Activated CD4-positive, CD25-positive, alpha-beta regulatory T cell treated with anti-CD3 and anti-CD28 coated beads, Interleukin-2, amount 50 U/mL, for 72 hours (primary cell): ENCODE measurements around the gene BRD3OS.

Experiments
- DNase-seq: peaks from one replicate; pipeline ENCODE4 v3.0.0; 2021

Gene BRD3OS

DNA sequence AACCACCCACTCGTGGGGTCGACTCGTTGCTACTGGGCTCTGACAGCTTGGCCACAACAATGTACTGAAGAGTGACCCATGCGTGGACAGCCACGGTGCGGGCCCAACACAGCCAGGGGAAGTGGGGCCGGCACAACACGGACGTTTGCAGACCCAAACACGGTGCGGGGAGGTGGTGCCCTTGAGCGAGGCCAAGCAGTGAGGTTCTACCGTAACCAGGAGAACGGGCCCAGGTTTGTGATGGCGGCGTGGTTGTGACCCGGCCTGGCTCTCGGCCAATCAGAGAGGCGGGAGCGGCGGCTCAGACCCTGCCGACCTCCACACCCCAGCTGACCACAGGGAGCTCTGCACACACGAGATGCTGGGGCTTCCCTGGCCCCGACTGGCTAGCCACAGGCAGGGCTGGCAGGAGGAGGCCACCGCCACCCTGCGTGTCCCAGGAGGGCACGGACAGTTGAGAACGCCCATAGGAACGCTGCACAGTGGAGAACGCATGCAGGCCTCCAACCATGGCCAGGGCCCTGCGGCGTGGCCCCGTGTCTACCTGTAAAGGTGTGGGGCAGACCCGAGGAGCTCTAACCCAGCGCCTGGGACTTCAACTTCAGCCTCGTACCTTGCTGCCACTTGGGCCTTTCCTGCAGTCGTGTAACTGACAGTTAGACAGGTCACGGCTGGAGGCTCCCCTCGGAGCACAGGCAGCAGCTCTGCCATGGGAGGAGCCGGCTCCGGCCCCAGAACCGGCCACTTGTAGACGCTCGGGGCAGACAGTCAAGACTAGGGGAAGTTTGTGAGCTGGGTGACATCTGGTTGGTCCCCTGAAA, 28.9 kb downstream of the BRD3OS start:
- DNase-seq: no peak

DNA sequence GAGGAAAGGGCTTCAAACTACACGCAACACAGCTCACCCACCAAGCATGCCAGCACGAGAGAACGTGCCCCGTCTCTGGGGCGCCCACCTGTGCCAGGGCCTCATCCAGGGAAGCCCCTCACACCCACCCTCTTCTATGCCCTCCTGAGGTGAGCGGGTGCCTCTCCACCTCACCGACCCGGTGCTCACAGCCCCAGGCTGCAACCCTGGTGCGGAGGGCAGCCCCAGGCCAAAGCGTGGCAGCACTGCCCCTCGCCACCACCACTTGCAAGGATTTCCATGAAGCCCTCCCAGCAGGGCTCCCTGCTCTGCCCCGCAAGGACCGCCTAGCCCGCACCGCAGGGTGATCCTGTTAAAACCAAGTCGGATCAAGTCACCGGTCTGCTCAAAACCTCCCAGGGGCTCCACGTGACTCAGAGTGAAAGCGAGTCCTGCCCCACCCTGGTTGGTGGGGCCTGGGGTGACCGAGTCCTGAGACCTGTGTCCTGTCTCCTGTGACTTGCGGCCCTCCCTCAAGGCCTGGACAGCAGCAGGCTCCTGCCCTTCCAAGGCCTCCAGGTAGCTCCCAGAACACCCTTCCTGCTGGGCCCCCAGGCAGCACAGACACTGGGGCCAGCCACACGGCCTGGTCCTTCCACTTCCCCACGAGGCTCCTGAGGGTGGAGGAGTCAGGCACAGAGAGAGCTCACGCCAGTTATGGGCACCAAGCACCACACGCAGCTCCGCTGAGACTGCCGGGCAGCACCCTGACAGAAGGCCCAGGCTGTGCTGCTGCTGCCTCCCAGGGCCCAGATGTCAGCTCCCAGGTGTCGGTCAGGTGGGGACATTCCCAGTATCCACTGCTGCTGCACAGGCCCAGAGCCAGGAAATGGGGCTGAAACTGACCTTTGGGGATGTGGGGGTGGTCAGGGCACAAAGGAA, 29.9 kb downstream of the BRD3OS start:
- DNase-seq: peak; percentile 24

DNA sequence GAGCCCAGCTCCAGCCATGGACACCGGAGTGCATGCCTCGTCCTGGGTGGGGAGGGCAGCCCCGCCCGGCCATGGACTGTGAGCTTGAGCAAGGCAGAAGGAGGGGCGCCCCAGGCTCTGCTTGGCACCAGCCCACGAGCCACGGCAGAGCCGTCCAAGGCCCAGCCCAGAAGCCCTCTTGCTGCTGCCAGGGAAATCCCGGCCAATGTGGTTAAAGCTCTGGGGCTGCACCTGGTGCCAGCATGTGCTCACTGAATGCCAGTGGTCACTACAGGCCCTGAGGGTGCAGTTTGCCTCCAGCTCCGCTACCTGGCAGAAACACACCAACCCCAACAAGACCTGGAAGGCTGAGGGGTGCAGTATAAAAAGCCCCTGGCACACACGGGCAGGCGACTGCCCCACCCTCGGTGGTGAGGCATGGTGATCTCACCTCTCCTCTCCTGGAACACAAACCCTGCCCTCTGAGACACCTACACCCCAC, 30.7 kb downstream of the BRD3OS start:
- peak; percentile 23 for DNase-seq

DNA sequence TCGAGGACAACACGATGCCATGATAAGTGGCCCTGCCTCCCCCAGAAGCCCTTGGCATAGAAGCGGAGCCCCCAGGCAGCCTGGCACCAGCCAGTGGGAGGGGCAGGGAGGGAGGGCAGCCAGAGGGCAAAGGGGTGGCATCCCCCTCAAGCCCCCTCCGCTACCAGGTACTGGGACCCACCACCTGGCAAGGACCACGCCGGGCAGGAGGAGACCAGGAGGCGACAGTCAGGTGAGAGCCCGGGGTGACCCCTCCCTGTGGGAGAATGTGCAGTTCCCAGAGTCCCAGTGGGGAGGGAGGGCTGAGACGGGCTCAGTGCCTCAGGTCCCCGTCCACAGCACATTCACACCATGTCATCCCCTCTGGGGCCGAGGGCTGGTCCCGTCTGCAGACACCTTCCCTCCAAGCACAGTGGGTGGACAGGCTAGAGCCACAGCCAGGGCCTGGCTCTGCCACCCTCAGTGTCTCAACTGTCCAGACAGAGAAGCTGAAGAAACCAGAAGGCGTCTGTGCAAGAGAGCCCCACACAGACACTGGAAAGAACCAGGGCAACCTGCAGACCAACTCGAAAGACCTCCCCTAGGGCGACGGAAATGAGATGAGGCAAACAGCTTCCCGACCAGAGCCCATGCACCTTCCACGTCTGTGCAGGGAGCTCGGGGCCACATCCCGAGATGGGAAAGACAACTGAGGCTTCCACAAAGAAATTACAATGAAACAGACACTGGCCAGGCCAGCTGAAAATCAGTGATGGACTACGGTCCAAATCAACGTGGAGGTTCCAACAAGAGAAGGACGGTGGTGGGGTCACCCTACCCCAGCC, 31.4 kb downstream of the BRD3OS start:
- DNase-seq: peak; percentile 19

DNA sequence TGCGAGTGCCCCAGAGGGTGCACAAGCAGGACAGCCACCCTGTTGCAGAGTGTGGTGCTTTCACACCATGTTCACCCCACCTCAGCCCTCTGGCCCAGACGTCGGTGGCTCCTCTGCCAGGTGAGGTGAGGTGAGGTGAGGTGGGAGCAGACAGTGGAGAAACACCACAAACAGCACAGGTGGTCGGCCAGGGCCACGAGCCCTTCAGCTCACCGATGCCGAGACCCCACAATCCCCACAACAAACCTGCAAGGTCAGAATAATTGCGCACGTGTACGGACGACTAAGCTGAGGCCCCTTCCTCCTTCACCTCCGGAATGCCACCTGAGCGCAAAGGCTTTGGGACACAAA, 32.0 kb downstream of the BRD3OS start:
- peak; percentile 27 for DNase-seq

DNA sequence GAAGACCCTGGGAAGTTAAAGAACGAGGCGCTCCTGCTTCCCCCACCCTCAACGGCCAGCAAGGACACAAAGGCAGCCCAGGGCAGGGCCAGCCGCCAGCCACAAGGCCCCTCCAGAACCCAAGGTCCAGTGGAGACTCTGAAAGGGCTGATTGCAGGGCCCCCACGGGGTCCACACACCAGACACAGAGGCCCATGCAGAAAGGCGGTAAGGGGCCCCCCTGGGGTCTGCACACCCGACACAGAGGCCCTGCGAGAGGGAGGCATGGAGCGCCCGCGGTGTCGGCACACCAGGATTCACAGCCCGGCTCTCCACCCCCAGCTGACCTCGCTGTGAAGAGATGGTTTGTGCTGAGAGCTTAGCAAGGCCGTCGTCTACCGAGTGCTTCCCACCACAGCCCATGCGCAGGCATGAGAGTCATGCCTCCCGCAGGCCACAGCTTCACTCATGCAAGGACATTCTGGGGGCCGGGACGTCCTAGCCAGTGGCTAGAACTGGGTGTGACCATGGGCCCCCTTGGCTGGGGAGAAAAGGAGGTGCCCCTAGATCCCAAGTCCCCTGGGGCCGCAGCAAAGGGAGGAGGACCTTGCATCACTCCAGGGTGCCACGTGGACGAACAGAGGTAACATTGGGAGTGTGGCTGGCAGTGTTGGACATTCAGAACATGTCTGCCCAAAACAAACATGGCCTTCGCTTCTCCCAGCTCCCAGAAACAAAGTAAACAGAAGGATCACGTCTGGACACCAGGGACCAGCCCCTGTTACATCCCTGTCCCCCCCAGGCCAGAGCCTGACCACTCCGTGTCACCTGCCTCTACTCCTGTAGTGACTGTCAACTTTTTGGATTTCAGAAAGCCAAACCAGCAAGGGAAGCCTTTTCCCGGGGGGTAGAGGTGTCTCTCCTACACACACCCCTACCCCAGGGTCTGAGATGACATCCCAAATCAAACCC, 32.7 kb downstream of the BRD3OS start:
- peak; percentile 25 for DNase-seq

DNA sequence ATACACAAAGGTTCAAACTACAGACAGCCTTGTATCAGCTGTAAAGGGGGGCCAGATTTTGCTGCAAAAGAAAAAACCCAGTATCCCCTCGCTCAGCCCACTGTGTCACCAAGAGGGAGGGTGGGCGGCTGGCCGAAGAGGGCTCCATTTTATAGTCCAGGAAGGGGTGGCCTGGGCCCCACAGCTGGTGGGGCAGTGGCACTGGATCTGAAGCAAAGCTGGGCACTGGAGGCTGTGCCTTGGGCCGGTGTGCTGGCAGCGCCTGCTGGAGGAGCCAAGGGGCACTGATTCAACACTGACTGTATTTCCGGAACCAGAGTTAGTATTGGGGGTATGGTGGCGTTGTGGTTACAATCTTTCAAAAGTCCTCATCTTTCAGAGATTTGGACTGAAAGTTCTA, 33.4 kb downstream of the BRD3OS start:
- peak; percentile 14 for DNase-seq

DNA sequence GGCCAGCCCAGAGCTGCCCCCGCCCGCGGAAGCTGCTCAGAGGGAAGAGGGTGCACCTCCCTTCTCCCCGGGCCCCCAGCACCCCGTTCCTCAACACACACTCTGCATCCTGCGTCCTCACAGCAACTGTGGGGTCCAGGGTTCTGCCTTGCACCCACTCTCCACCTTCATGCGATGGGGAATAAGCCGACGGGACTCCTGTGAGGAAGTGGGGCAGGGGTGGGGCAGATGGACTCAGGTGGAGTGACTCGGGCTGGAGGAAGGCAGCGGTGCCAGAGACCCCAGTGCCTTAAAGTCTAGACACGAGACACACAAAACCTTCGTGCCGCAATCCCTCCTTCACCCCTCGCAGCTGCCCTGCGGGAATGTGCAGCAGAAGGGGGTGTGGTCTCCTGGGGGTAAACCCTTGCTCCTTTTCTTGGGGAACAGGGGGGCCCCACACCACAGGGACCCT, 33.9 kb downstream of the BRD3OS start:
- peak; percentile 21 for DNase-seq

DNA sequence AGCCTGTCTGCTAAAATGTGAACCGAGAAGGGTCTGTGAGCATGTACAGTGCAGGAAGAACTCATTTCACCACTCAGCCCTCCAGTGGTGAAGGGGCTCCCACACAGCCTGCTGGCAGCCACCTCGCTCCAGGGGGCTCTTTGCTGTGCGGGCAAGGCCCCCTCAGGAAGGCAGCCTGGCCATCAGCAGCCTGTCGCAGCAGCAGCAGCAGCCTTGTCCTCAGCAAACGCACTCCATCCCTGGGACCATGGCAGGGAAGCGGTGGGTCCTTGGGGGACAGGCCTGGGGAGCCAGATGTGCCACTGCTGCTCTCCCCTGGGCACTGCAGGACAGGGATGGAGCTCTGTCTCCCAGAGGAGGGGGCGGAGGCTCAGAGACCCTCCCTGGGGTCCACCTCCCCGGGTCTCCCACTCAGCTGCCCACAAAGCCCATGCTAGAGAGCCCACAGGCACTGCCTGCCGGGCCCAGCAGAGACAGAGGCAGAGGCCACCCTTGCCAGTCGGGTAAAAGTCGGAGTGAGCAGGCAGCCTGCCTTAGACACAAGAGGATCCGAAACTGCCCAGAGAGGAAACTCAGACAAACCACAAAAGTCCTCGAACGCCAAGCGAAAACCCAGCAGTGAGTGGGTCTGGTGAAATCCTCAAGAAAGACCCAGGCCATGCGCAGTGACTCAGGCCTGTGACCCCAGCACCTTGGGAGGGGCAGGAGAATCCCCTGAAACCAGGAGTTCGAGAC, 34.5 kb downstream of the BRD3OS start:
- no peak for DNase-seq

DNA sequence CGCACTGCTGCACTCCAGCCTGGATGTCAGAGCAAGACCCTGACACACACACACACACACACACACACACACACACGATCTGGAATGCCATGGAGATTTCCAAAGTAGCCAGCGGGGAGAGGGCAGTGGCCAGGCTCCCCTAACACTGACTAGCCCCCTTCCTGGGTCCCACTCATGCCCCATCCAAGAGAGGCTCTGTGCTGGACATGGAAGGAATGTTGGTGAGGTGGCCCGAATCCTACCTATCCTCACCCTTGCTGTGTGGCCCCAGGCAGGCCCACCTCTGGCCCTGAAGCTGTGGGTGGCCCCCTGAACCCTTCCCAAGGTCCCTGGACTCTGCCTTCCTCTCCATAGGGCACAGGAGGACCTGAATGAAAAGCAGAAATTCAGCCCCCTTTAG, 35.3 kb downstream of the BRD3OS start:
- no peak for DNase-seq

DNA sequence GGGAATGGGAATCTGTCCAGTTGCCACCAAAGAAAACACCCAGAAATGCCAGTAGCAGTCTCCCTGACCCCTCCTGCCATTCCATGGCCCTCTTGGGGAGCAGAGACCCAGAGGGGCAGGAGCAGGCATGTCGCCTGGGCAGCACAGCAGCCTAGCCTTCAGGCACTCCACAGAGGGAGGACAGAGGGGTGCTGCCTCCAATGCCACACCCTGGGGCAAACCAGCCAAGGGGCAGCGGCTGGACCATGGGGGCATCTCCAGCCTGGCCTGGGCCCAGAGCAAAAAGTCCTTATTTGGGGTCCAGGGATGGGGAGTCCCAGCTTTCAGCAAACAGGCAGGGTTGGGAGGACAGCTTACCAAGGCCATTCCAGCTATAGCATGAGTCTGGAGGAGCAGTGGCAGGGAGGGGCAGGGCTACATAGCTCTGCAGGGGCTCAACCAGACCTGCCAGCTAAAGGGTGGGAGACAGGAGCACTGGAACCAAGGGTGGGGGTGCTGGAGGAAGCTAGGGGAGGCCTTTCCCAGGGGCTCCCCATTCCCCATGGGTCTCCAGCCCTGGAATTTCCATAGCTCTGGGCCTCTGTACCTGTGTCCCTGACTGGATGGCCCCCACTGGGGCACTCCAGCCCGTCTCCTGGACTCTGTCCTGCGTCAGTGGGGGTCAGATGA, 35.9 kb downstream of the BRD3OS start:
- DNase-seq: no peak

DNA sequence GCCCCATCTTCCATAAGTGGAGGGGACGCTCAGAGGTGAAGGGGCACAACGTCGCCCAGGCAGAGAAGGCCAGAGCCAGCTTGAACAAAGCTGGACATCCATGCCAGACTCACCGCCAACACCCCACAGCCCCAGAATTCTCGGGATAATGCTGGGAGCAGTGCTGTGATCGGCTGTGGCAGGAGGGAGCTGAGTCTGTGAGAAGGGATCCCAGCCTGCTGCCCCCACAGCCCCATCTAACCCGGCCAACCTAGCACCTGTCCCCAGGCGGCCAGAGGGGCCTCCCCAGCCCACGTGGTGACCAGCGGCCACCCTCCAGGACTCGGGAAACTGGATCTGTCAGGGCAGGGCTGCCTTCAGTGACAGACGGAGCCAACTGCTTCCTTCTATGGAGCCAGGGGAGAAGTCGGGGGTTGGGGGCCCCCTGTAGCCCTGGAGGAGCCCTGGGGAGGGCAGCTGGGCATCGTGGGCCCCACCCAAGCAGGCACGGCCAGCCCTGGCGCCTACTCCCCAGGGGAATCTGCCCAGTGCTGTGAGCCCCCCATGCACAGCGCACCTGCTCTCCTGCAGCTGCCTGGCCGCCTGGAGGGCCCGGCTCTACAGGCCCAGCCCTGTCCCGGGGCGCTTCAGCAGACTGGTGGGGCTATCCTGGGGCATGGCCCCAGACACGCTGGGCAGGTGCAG, 36.5 kb downstream of the BRD3OS start:
- DNase-seq: no peak

DNA sequence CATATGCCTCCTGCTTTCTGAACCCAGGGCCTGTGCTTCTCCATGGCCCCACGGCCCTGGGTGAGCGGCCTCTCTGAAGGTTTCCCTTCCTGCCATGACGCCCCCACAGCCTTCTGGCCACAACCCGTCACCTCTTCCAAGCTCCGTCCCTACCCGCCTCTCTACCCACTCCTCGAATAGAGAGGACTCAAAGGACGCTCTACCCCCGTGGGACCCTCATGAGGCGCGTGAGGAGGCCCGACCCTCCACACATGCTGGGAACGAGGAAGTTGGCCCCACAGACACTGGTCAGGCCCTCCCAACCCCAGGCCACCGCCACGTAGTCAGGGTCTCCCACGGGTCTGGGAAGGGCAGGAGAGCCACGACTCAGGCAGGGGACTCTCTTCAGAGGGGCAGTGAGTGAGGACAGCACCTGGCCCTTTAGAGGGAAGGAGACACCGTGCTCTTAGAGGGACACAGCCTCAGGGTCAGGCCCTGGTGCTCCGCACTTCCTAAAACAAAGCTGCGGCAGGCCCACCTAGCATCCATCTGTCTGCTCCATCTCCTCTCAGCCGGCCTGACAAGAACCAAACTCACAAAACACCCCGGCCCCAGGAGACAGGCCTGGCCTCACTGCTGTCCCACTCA, 37.3 kb downstream of the BRD3OS start:
- no peak for DNase-seq

DNA sequence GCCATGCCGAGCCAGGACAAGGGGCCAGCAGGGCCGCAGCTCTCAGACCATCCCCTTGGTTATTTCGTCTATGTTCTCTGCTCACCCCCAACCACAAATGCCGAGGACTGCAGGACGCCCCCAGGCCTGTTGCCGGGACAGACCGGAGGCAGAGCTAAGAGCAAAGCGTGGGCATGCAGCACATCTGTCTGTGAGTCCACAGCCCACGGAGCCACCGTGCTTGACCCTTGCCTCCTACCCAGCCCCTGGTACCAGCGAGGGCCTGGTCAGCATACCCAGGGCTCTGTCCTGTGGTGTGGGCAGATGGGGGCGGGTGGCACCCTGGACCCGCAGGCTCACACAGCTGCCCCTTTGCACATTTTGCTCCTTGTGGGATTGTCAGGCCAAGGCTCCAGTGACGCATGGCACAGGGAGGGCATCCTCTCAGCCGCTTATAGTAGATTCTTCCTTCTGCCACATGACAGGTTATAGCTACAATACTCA, 37.8 kb downstream of the BRD3OS start:
- DNase-seq: no peak

DNA sequence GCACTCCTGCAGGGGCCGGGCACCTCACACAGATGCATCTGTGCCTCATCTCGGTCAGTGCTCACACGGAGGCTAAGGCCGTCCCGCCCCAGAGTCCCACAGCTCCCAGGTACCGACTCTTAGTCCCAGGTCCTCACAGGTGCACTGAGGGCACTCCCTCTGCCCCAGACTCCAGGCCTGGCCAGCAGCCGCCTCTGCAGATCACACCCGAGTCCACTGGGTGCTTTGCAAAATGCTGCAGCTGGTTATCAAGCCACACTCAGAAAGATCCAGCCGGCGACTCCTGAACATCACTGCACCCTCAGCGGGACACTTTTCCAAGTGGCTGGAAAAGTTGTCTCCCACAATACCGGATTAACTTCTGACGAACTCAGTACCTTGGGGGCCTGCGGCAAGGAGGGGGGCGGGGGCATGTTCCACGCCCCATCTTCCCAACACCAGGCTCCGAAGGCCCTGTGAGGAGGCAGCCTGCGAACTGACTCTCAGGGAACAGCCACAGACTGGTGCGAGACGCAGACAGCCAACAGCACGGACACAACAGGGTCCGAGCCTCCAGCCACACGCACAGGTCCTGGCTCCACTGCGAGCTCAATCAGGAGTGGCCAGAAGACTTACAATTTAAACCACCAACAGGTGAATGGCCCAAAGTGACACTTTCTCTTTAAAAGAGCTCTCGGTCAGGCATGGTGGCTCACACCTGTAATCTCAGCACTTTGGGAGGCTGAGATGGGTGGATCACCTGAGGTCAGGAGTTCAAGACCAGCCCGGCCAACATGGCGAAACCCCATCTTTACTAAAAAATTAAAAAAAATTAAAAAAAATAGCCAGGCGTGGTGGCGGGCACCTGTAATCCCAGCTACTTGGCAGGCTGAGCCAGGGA, 38.5 kb downstream of the BRD3OS start:
- DNase-seq: no peak

DNA sequence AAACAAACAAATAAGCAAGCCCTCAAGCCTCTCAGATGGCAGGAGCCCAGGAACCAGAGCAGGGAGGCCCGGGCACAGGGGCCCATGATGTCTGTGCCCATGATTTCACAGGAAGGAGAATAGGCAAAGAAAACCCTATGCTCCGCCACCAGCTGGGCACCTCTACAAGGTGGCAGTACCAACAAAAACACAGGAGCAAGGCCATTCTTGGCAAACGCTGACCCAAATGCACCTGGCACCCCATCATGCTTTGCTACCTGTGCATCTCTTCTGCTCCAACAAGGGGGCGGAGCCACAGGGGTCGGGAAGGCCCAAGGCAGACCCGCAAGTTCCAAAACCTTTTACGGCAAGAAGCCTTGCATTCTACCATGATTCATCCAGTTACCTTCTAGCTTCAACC, 39.4 kb downstream of the BRD3OS start:
- no peak for DNase-seq

DNA sequence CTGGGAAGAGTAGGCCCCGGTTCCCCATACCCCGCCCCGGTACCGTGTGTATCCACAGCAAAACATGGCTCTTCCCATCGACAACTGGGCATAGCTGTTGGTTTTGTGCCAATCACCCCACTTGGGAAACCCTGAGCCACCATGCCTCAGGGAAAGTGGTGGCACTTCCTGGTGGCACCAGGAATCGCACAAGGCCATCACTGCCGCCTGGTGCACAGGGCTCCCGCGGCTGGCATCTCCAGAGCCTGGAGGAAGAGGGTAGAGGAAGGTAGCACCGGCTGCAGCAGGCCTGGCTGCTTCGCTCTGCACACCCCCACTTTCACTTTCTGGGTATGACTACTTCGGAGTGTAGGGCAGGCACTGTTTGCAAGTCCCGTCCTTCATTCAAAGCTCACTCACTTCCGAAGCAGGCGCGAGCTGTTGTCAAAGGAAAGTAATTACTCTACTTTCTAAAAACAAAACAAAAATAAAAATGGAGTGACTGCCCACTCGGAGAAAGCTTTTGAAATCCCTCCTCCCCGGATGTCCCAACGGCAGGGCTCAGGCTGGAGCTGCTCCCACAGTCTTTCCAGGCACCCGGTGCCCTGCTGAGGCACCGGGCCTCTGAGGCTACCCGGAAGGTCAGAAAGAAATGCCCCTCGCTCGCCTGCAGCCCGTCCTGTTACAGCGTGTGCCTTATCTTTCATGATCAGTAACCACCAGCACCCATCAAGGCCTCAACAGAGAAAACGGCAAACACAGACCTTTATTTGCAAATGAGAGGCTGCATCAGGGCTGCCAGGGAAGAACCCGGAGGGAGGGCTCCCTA, 40.5 kb downstream of the BRD3OS start:
- peak; percentile 55 for DNase-seq
